HEK293T (cell line): ENCODE measurements around the gene ARFIP1.

Experiments
- BHLHE40 ChIP-seq: fragments of 450-650 bp; IDR thresholded peaks from 2 replicates; pipeline ENCODE4 v1.6.1; 2016; ENCODE audit warnings: mild to moderate bottlenecking, moderate library complexity, borderline replicate concordance
- CTBP1 ChIP-seq: fragments of 450-650 bp; IDR thresholded peaks from 2 replicates; pipeline ENCODE4 v1.6.1; 2016; ENCODE audit warnings: borderline replicate concordance
- ELF4 ChIP-seq: fragments of 450-650 bp; IDR thresholded peaks from 2 replicates; pipeline ENCODE4 v1.6.1; 2017; ENCODE audit warnings: antibody characterized with exemption
- FOXK2 ChIP-seq: fragments of 450-650 bp; IDR thresholded peaks from 2 replicates; pipeline ENCODE4 v1.6.1; 2016; ENCODE audit warnings: mild to moderate bottlenecking
- SP1 ChIP-seq: fragments of 450-650 bp; IDR thresholded peaks from 2 replicates; pipeline ENCODE4 v1.6.1; 2017
- SUZ12 ChIP-seq: fragments of 450-650 bp; IDR thresholded peaks from 2 replicates; pipeline ENCODE4 v1.6.1; 2016; ENCODE audit warnings: mild to moderate bottlenecking
- TARDBP ChIP-seq: fragments of 450-650 bp; IDR thresholded peaks from 2 replicates; pipeline ENCODE4 v1.6.1; 2016
- ZNF384 ChIP-seq: fragments of 450-650 bp; IDR thresholded peaks from 2 replicates; pipeline ENCODE4 v1.6.1; 2016

DNA sequence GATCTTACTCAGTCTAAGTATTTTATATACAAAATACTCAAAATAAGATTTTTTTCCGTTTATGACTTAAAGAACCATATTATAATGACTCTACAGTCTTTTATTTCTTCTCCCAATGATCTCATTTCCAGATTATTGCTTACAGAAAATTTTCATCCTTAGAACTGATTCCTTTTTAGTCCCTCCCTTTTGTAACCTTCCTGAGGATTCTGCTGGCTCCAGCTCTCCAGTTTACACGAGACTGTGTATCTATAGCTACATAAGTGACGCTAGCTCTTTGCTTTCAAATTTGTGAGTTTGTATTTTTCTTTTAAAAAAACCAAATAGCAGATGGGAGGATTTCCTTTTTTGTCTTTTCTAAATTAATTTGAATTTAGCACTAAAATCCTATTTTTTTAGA is 180.3 kb downstream of the ARFIP1 start:
- TF ChIP-seq TARDBP (no peak), BHLHE40 (no peak), FOXK2 (no peak), ELF4 (no peak), ZNF384 (no peak), CTBP1 (no peak), SP1 (no peak), SUZ12 (no peak)
